HCT116 (cell line): Measurements from ENCODE around the gene PRODH. TPM values are rescaled to one million over a fixed set of nuclear protein-coding genes. Genes with fewer than 3 reads are reported as not detected.
A peak's percentile ranks its signal among the peaks of the same experiment; 100 is the strongest.

Source experiments
- ATAC-seq: fragments of 200-7000 bp; cut with Tn5 transposase; 2 replicates; pipeline ENCODE4 v1.9.1; 2020; ENCODE audit warnings: mild to moderate bottlenecking, moderate library complexity
- BruUV-seq: library from RNA; stranded (reverse); fragments of 400-500 nt; replicated peaks from 2 replicates; lab custom pipeline; 2021; lab: Mats Ljungman, UMichigan
- CTCF ChIA-PET: fragments of 300-600 bp; sonication (Branson Sonifier 250); formaldehyde crosslinking; loops from one replicate; lab custom pipeline; 2021; ENCODE audit warnings: antibody characterized with exemption; lab: Charles Lee
- POLR2A ChIA-PET: fragments of 300-600, 350-600 bp; sonication (Branson Sonifier 250); formaldehyde crosslinking; loops from one replicate; lab custom pipeline; 2021; ENCODE audit warnings: antibody characterized with exemption; lab: Charles Lee
- RAD21 ChIA-PET, 2 experiments: fragments of 300-600 bp; sonication (Branson Sonifier 250); formaldehyde crosslinking; loops; one replicate each; lab custom pipeline; 2023; ENCODE audit warnings: low total read pairs in 2 of 2; ENCODE audit not compliant: uncharacterized antibody in 2 of 2, unreplicated experiment in 2 of 2, low non-redundant PET in 1 of 2; lab: Charles Lee
- DNase-seq: peaks from one replicate; pipeline ENCODE4 v3.0.0-alpha.2; 2010; ENCODE audit warnings: low read depth, low spot score
- H2AFZ ChIP-seq: fragments of 200-600 bp; shearing (Covaris generic), sonication (generic); 2 replicates; pipeline ENCODE4 v1.6.1; 2017; ENCODE audit warnings: low read depth, mixed run types, mixed read lengths, antibody characterized with exemption, low read length; ENCODE audit not compliant: poor library complexity, severe bottlenecking
- H3K27ac ChIP-seq: 2 replicates; pipeline ENCODE4 v1.5.1; 2012; ENCODE audit warnings: low read depth, low read length
- H3K27me3 ChIP-seq: fragments of 200-600 bp; sonication (generic); 2 replicates; pipeline ENCODE4 v1.6.1; 2016; ENCODE audit warnings: mixed run types, low read length, mixed read lengths; ENCODE audit not compliant: insufficient read depth
- H3K36me3 ChIP-seq, 2 experiments: fragments of 200-500 bp in 1 of 2; fragments of 200-600 bp in 1 of 2; sonication (Bioruptor generic) in 1 of 2; sonication (generic) in 1 of 2; 2 replicates each; pipeline versions ENCODE4 v1.5.1 to v1.6.1; 2014 to 2016; ENCODE audit warnings: low read length in 2 of 2, inconsistent platforms in 1 of 2, mixed read lengths in 1 of 2, mixed run types in 1 of 2; ENCODE audit not compliant: insufficient read depth in 2 of 2, control insufficient read depth in 1 of 2
- H3K4me1 ChIP-seq, 2 experiments: fragments of 200-600 bp in 1 of 2; sonication (generic) in 1 of 2; 2 replicates each; pipeline versions ENCODE4 v1.5.1 to v1.6.1; 2012 to 2017; ENCODE audit warnings: low read length in 2 of 2, inconsistent platforms in 1 of 2, mild to moderate bottlenecking in 1 of 2, mixed read lengths in 1 of 2, mixed run types in 1 of 2, moderate library complexity in 1 of 2; ENCODE audit not compliant: insufficient read depth in 2 of 2, control insufficient read depth in 1 of 2
- H3K4me2 ChIP-seq: fragments of 200-600 bp; sonication (generic); 2 replicates; pipeline ENCODE4 v1.6.1; 2017; ENCODE audit warnings: mixed run types, low read length, mixed read lengths
- H3K4me3 ChIP-seq, 2 experiments: fragments of 200-600 bp in 1 of 2; sonication (generic) in 1 of 2; replicated peaks in 1 of 2; 2 replicates each; pipeline ENCODE4 v1.5.1; 2011 to 2016; ENCODE audit warnings: low read length in 2 of 2, control low read depth in 1 of 2, low read depth in 1 of 2, mild to moderate bottlenecking in 1 of 2, mixed read lengths in 1 of 2, mixed run types in 1 of 2
- H3K79me2 ChIP-seq: fragments of 200-600 bp; sonication (generic); 2 replicates; pipeline ENCODE4 v1.6.1; 2017; ENCODE audit warnings: mild to moderate bottlenecking, mixed run types, low read length, moderate library complexity, mixed read lengths; ENCODE audit not compliant: insufficient read depth
- H3K9ac ChIP-seq: fragments of 200-600 bp; sonication (generic); 2 replicates; pipeline ENCODE4 v1.6.1; 2016; ENCODE audit warnings: low read length, mixed read lengths
- H3K9me2 ChIP-seq: fragments of 200-600 bp; sonication (generic), shearing (Covaris generic); 2 replicates; pipeline ENCODE4 v1.6.1; 2017; ENCODE audit warnings: mixed run types, mild to moderate bottlenecking, moderate library complexity; ENCODE audit not compliant: insufficient read depth
- H3K9me3 ChIP-seq, 2 experiments: fragments of 200-500 bp in 1 of 2; fragments of 200-600 bp in 1 of 2; sonication (Bioruptor generic) in 1 of 2; sonication (generic) in 1 of 2; 2 replicates each; pipeline ENCODE4 v1.6.1; 2014 to 2017; ENCODE audit warnings: low read length in 2 of 2, mixed read lengths in 2 of 2, inconsistent platforms in 1 of 2, low read depth in 1 of 2, mild to moderate bottlenecking in 1 of 2, mixed run types in 1 of 2, moderate library complexity in 1 of 2; ENCODE audit not compliant: control insufficient read depth in 1 of 2, insufficient read depth in 1 of 2
- H4K20me1 ChIP-seq: fragments of 200-600 bp; sonication (generic), shearing (Covaris generic); 2 replicates; pipeline ENCODE4 v1.6.1; 2017; ENCODE audit warnings: mixed run types, mild to moderate bottlenecking, moderate library complexity; ENCODE audit not compliant: insufficient read depth
- ATF3 ChIP-seq: IDR thresholded peaks from 2 replicates; pipeline ENCODE4 v1.6.1; 2012
- CBX3 ChIP-seq: IDR thresholded peaks from 2 replicates; pipeline ENCODE4 v1.6.1; 2012; ENCODE audit warnings: low read depth
- CTCF ChIP-seq, 3 experiments: fragments of 200-600 bp in 1 of 3; sonication (generic) in 1 of 3; IDR thresholded peaks in 2 of 3; conservative IDR thresholded peaks in 1 of 3; 2 replicates each; pipeline ENCODE4 v1.5.1; 2012 to 2017; ENCODE audit warnings: low read depth in 2 of 3, low read length in 2 of 3, antibody characterized with exemption in 1 of 3, borderline replicate concordance in 1 of 3, control low read depth in 1 of 3, mild to moderate bottlenecking in 1 of 3, mixed read lengths in 1 of 3, mixed run types in 1 of 3, moderate library complexity in 1 of 3; ENCODE audit not compliant: insufficient read depth in 1 of 3
- EGR1 ChIP-seq: IDR thresholded peaks from 2 replicates; pipeline ENCODE4 v1.6.1; 2012; ENCODE audit warnings: low read depth
- EZH2 ChIP-seq: fragments of 200-600 bp; sonication (generic); IDR thresholded peaks from 2 replicates; pipeline ENCODE4 v1.6.1; 2017; ENCODE audit warnings: antibody characterized with exemption, mixed run types
- POLR2A ChIP-seq: IDR thresholded peaks from 2 replicates; pipeline ENCODE4 v1.7.0; 2011; ENCODE audit warnings: borderline replicate concordance; ENCODE audit not compliant: insufficient read depth, insufficient read length; ENCODE audit errors: extremely low read depth
- RAD21 ChIP-seq: IDR thresholded peaks from 2 replicates; pipeline ENCODE4 v1.6.1; 2012; ENCODE audit warnings: low read depth, mild to moderate bottlenecking
- REST ChIP-seq: IDR thresholded peaks from 2 replicates; pipeline ENCODE4 v1.6.1; 2012; ENCODE audit warnings: low read depth
- YY1 ChIP-seq: IDR thresholded peaks from 2 replicates; pipeline ENCODE4 v1.6.1; 2011; ENCODE audit warnings: low read length, low read depth, moderate library complexity, mild to moderate bottlenecking; ENCODE audit not compliant: insufficient replicate concordance; ENCODE audit errors: extremely low read depth
- ZBTB33 ChIP-seq: IDR thresholded peaks from 2 replicates; pipeline ENCODE4 v1.6.1; 2011; ENCODE audit warnings: mild to moderate bottlenecking, low read length, moderate library complexity; ENCODE audit not compliant: insufficient replicate concordance; ENCODE audit errors: extremely low read depth
- ZFX ChIP-seq: fragments of 450-650 bp; IDR thresholded peaks from 2 replicates; pipeline ENCODE4 v1.6.1; 2017
- ZNF274 ChIP-seq: fragments of 200-500 bp; sonication (Bioruptor generic); IDR thresholded peaks from 2 replicates; pipeline ENCODE4 v1.6.1; 2014; ENCODE audit warnings: mild to moderate bottlenecking, low read depth, low read length, inconsistent platforms
- intact Hi-C: fragments of 100-400 bp; cut with micrococcal nuclease; formaldehyde crosslinking; loops from 2 replicates; pipeline ENCODE4 v1.10.0; 2022
- total RNA-seq: library from RNA; stranded (reverse); gene quantifications from one replicate; pipeline ENCODE4 v1.2.1, GENCODE V29; 2021; ENCODE audit not compliant: unreplicated experiment

Gene PRODH
- total RNA-seq, 1 experiment from 2014 or later = 3.2 TPM

- H3K27me3 ChIP-seq = no peaks in the 10 kb centered on the region
- ATAC-seq (peak; percentile 95), DNase-seq (no peak)
- H3K9me2 ChIP-seq = no peaks in the 10 kb centered on the region
- ChIA-PET CTCF (interaction anchor here (1.4 to 1.5 kb wide), 2 partner anchors 24 to 31 kb away, joined by 3 read pairs; no protein-coding TSS in a partner anchor), POLR2A (interaction anchor here (1.7 kb wide), 1 partner anchor 31 kb away, joined by 8 read pairs; the partner anchor contains the start of gene PRODH), RAD21 (interaction anchor here in 1 of 2 experiments (0.7 kb wide), 1 partner anchor 349 kb away, joined by 3 read pairs; no protein-coding TSS in a partner anchor)
- no peak within 1 kb of the TSS for H3K9ac ChIP-seq
- H3K4me2 ChIP-seq = no peak within 1 kb of the TSS
- TF ChIP-seq ZBTB33 (no peak), ZNF274 (no peak), ZFX (no peak), CTCF (IDR thresholded peaks at IDR 0.05 in 2 of 3, conservative IDR thresholded peaks at IDR 0.05 in 1 of 3; ENCODE audit: borderline replicate concordance in 1 of 3, insufficient read depth in 1 of 3, low read depth in 2 of 3, low read length in 2 of 3) (no peak), CBX3 (no peak), EZH2 (no peak), POLR2A (no peak), EGR1 (no peak), YY1 (no peak), RAD21 (no peak), ATF3 (no peak), REST (no peak)
- H3K4me1 ChIP-seq = no peaks in the 10 kb centered on the region
- H2AFZ ChIP-seq = no peak within 1 kb of the TSS
- H3K36me3 ChIP-seq = no peaks in the 10 kb centered on the region
- no peak within 1 kb of the TSS for H3K4me3 ChIP-seq
- H4K20me1 ChIP-seq = no peaks in the 10 kb centered on the region
- no peaks in the 10 kb centered on the region for H3K9me3 ChIP-seq
- BruUV-seq = no TSS peak
- H3K79me2 ChIP-seq = no peaks in the 10 kb centered on the region
- intact Hi-C loops = no loop called here
- H3K27ac ChIP-seq = no peak within 1 kb of the TSS
Measured at GRCh38 chr22:18905540-18906409, 30.3 kb downstream of the PRODH start, which contains the start of gene DGCR6. Gene DGCR6, plus strand, starts transcription at chr22:18906320. Its CDS starts 55 bp downstream, at chr22:18906375.
